Measurements from ENCODE around the gene ZNF680. TPM values are rescaled to one million over a fixed set of nuclear protein-coding genes. Genes with fewer than 3 reads are reported as not detected.

The ZNF680 gene
- total RNA-seq (10 to 100 TPM in 4 of 5 experiments, 1 to 10 TPM in 1; 10.0 to 20.4 (median 12.0) TPM), polyA plus RNA-seq (10 to 100 TPM in 1 of 2 donors, 1 to 10 TPM in 1; 9.1 to 10.3 TPM), total RNA-seq (13.1 reads per million, percentile 41 among the genes with 10 or more reads in this experiment)

DNA sequence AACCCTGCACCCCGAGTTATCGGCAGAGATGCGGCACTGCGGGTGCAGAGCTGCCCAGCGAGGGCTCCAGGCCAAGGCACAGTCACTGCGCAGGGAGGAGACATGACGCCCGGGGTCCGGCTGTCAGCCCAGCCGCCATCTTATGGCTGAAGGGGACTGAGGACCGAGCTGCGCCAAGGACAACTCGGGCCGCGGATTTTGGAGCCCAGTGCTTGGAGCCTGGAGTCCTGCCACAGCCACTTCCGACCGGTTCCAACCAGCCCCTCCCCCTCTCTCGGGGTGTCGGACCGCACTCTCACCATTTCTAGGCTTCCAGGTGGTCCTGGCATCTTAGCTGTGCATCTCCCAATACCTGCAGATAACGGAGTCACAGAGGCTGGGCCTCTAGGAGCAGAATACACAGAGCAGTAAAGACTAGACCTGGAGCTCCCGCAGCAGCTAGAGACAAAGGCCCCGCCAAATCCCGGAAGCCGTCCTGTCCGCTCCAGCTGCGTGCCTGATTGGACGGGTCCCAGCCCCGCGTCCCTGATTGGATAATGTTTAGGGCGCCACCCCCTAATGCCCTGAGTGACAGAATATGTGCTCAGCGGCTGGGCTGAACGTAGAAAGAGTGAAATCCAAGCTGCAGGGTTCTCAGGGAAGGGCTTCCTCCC, at the start of gene ZNF680:
Gene ZNF680 (minus strand): TSS at position 446 of the 653 bp plus-strand sequence. CDS start 117 bp downstream, at position 329.
- H3K9me3 ChIP-seq (ENCODE audit: control insufficient read depth in 2 of 3, low read length in 3 of 3) = peaks cover 0 to 3% (median 0%) of the 10 kb centered on the region in 3 experiments
- H3K36me3 Mint-ChIP-seq = peaks cover 0 to 34% (median 22%) of the 10 kb centered on the region in 5 donors
- H3K36me3 ChIP-seq (ENCODE audit: control insufficient read depth in 2 of 3, insufficient read depth in 3 of 3, low read length in 3 of 3) = peaks cover 0 to 9% (median under 1%) of the 10 kb centered on the region in 3 experiments
- ChIA-PET POLR2A (interaction anchor here (0.5 to 1.8 kb wide), 13 partner anchors 10 to 811 kb away, joined by 3 to 20 read pairs (median 4); partner anchors contain the start of genes ERV3-1, ZNF107, ZNF138 and ZNF736), CTCF (interaction anchor here (1.4 kb wide), 1 partner anchor 255 kb away, joined by 3 read pairs; no protein-coding TSS in a partner anchor)
- no peaks in the 10 kb centered on the region for H3K27me3 Mint-ChIP-seq
- intact Hi-C loops (cut with micrococcal nuclease) = loop anchor here (1.0 to 5.0 kb wide), 14 partner anchors 56 to 810 kb away; partner anchors contain the start of genes ERV3-1 (in 2 of the 2), ZNF107 (in 2 of the 2), ZNF138 (in 2 of the 2) and ZNF273 (in 2 of the 2)
- no peaks in the 10 kb centered on the region for H3K4me1 ChIP-seq (ENCODE audit: control insufficient read depth in 2 of 2, insufficient read depth in 2 of 2, low read length in 2 of 2)
- ATAC-seq (peak; percentile 99), DNase-seq (peak; percentile 64 to 93 (median 88))
- peak within 1 kb of the TSS; percentile 89 to 98 (median 97) for H3K27ac Mint-ChIP-seq
- peak within 1 kb of the TSS; percentile 67 for H3K27ac ChIP-seq (ENCODE audit: low read depth, low read length)
- peaks cover 14 to 41% (median 35%) of the 10 kb centered on the region in 7 donors for H3K4me1 Mint-ChIP-seq
- peak within 1 kb of the TSS; percentile 95 for H3K4me3 ChIP-seq (ENCODE audit: low read length)
- H3K27me3 ChIP-seq (ENCODE audit: control insufficient read depth in 2 of 2, insufficient read depth in 2 of 2, low read length in 2 of 2) = no peaks in the 10 kb centered on the region
- H3K4me3 Mint-ChIP-seq = peak within 1 kb of the TSS; percentile 93 to 100 (median 99)
- H3K9me3 Mint-ChIP-seq = peaks cover 0 to 26% (median 10%) of the 10 kb centered on the region in 11 donors

GRCh38 chr7:64612452-64612851, 49.6 kb upstream of the ZNF680 start:
- DNase-seq = no peak
- Histone ChIP-seq H3K4me3 (ENCODE audit: low read length) (no peak overlapping the region), H3K27me3 (ENCODE audit: control insufficient read depth in 2 of 2, insufficient read depth in 2 of 2, low read length in 2 of 2) (no peaks in the 10 kb centered on the region), H3K36me3 (ENCODE audit: control insufficient read depth in 2 of 3, insufficient read depth in 3 of 3, low read length in 3 of 3) (no peaks in the 10 kb centered on the region), H3K27ac (ENCODE audit: low read depth, low read length) (no peak overlapping the region), H3K4me1 (ENCODE audit: control insufficient read depth in 2 of 2, insufficient read depth in 2 of 2, low read length in 2 of 2) (no peaks in the 10 kb centered on the region), H3K9me3 (ENCODE audit: control insufficient read depth in 2 of 3, low read length in 3 of 3) (no peaks in the 10 kb centered on the region)
- H3K4me3 Mint-ChIP-seq = no peak overlapping the region
- POLR2A ChIA-PET = no interaction called here
- intact Hi-C loops (cut with micrococcal nuclease) = no loop called here
- no peak overlapping the region for H3K27ac Mint-ChIP-seq
- H3K36me3 Mint-ChIP-seq = no peaks in the 10 kb centered on the region
- H3K27me3 Mint-ChIP-seq = no peaks in the 10 kb centered on the region
- CTCF ChIA-PET = interaction anchor here (0.9 kb wide), 1 partner anchor 18 kb away, joined by 4 read pairs; no protein-coding TSS in a partner anchor
- no peaks in the 10 kb centered on the region for H3K4me1 Mint-ChIP-seq
- ATAC-seq = no peak
- H3K9me3 Mint-ChIP-seq = peaks cover 0 to 48% (median 0%) of the 10 kb centered on the region in 11 donors

GRCh38 chr7:64611717-64612116, 48.8 kb upstream of the ZNF680 start:
- no peaks in the 10 kb centered on the region for H3K36me3 ChIP-seq (ENCODE audit: control insufficient read depth in 2 of 3, insufficient read depth in 3 of 3, low read length in 3 of 3)
- no peak overlapping the region for H3K27ac ChIP-seq (ENCODE audit: low read depth, low read length)
- Mint-ChIP-seq H3K4me3 (no peak overlapping the region), H3K27ac (no peak overlapping the region), H3K27me3 (no peaks in the 10 kb centered on the region), H3K9me3 (peaks cover 0 to 44% (median 0%) of the 10 kb centered on the region in 11 donors), H3K4me1 (no peaks in the 10 kb centered on the region), H3K36me3 (no peaks in the 10 kb centered on the region)
- no peaks in the 10 kb centered on the region for H3K27me3 ChIP-seq (ENCODE audit: control insufficient read depth in 2 of 2, insufficient read depth in 2 of 2, low read length in 2 of 2)
- no peak overlapping the region for H3K4me3 ChIP-seq (ENCODE audit: low read length)
- intact Hi-C loops (cut with micrococcal nuclease) = no loop called here
- no peaks in the 10 kb centered on the region for H3K4me1 ChIP-seq (ENCODE audit: control insufficient read depth in 2 of 2, insufficient read depth in 2 of 2, low read length in 2 of 2)
- no peaks in the 10 kb centered on the region for H3K9me3 ChIP-seq (ENCODE audit: control insufficient read depth in 2 of 3, low read length in 3 of 3)
- no peak for DNase-seq
- CTCF ChIA-PET = interaction anchor here (1.0 kb wide), 1 partner anchor 15 kb away, joined by 3 read pairs; no protein-coding TSS in a partner anchor
- peak; percentile 28 for ATAC-seq
- POLR2A ChIA-PET = no interaction called here

DNA sequence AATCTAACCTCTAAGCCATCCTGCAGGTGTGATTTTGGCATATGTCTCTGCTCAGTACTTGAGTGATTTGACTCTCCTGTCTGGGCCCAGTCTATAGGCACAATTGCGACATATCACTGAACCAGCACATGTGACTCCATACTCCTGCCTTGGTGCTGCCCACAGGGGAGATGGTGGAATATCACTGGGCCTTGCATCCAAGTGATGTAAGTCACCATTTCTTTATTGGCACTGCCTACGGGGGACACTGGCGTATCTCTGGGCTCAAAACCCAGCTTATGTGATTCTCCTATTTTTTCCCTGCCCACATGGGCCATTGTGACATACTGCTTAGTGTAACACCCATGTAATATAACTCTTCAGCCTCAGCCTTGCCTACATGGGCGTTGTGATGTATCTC, 48.1 kb upstream of the ZNF680 start:
- POLR2A ChIA-PET = no interaction called here
- Mint-ChIP-seq H3K4me1 (no peaks in the 10 kb centered on the region), H3K27ac (no peak overlapping the region), H3K27me3 (no peaks in the 10 kb centered on the region), H3K9me3 (peaks cover 0 to 37% (median 0%) of the 10 kb centered on the region in 11 donors), H3K4me3 (no peak overlapping the region), H3K36me3 (no peaks in the 10 kb centered on the region)
- H3K4me3 ChIP-seq (ENCODE audit: low read length) = no peak overlapping the region
- CTCF ChIA-PET = interaction anchor here (1.0 kb wide), 1 partner anchor 16 kb away, joined by 3 read pairs; no protein-coding TSS in a partner anchor
- intact Hi-C loops (cut with micrococcal nuclease) = no loop called here
- H3K27me3 ChIP-seq (ENCODE audit: control insufficient read depth in 2 of 2, insufficient read depth in 2 of 2, low read length in 2 of 2) = no peaks in the 10 kb centered on the region
- no peak for ATAC-seq
- DNase-seq = no peak
- no peaks in the 10 kb centered on the region for H3K4me1 ChIP-seq (ENCODE audit: control insufficient read depth in 2 of 2, insufficient read depth in 2 of 2, low read length in 2 of 2)
- H3K36me3 ChIP-seq (ENCODE audit: control insufficient read depth in 2 of 3, insufficient read depth in 3 of 3, low read length in 3 of 3) = no peaks in the 10 kb centered on the region
- no peaks in the 10 kb centered on the region for H3K9me3 ChIP-seq (ENCODE audit: control insufficient read depth in 2 of 3, low read length in 3 of 3)
- H3K27ac ChIP-seq (ENCODE audit: low read depth, low read length) = no peak overlapping the region

DNA sequence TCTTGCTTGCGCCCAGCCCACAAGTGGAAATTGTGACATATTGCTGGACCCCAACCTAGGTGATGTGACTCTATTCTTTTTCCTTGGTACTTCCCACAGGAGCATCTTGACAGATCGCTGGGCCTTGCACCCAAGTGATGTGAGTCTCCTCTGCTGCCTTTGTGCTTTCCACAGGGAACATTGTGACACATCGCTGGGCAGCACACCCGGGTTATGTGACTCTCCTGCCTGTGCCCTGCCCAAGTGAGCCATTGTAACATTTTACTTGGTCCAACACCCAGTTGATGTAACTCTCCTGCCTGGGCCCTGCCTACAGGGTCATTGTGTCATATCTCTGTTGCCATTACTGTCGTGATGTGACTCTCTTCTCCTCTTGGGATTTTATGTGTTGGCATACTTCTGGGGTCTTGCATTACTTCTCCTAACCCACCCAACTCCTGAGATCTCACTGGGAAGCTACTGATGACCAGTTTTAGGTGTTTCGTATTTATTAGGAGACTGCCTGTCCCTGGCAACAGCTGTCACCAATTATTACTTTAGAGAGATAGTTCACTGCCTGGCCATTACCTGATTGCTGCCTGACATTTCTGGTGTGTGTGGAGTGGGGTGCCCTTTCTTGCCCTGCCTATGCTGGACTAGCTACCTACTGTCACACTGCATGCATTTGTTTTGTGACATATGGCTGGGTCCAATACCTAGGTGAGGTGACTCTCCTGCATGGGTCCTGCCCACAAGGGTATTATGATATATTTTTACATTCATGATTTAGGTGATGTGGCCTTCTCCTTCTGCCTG, 45.4 kb upstream of the ZNF680 start:
- Histone ChIP-seq H3K27me3 (ENCODE audit: control insufficient read depth in 2 of 2, insufficient read depth in 2 of 2, low read length in 2 of 2) (no peaks in the 10 kb centered on the region), H3K36me3 (ENCODE audit: control insufficient read depth in 2 of 3, insufficient read depth in 3 of 3, low read length in 3 of 3) (no peaks in the 10 kb centered on the region), H3K9me3 (ENCODE audit: control insufficient read depth in 2 of 3, low read length in 3 of 3) (no peaks in the 10 kb centered on the region), H3K4me1 (ENCODE audit: control insufficient read depth in 2 of 2, insufficient read depth in 2 of 2, low read length in 2 of 2) (no peaks in the 10 kb centered on the region), H3K27ac (ENCODE audit: low read depth, low read length) (no peak overlapping the region), H3K4me3 (ENCODE audit: low read length) (no peak overlapping the region)
- intact Hi-C loops (cut with micrococcal nuclease) = no loop called here
- DNase-seq (no peak), ATAC-seq (no peak)
- Mint-ChIP-seq H3K27me3 (no peaks in the 10 kb centered on the region), H3K27ac (no peak overlapping the region), H3K36me3 (no peaks in the 10 kb centered on the region), H3K9me3 (peaks cover 0 to 48% (median 0%) of the 10 kb centered on the region in 11 donors), H3K4me3 (no peak overlapping the region), H3K4me1 (no peaks in the 10 kb centered on the region)
- ChIA-PET CTCF (no interaction called here), POLR2A (no interaction called here)

GRCh38 chr7:64606385-64606784, 43.5 kb upstream of the ZNF680 start:
- peaks cover 0 to 44% (median 0%) of the 10 kb centered on the region in 11 donors for H3K9me3 Mint-ChIP-seq
- H3K36me3 Mint-ChIP-seq = no peaks in the 10 kb centered on the region
- H3K9me3 ChIP-seq (ENCODE audit: control insufficient read depth in 2 of 3, low read length in 3 of 3) = no peaks in the 10 kb centered on the region
- DNase-seq (no peak), ATAC-seq (no peak)
- H3K4me1 Mint-ChIP-seq = no peaks in the 10 kb centered on the region
- H3K4me1 ChIP-seq (ENCODE audit: control insufficient read depth in 2 of 2, insufficient read depth in 2 of 2, low read length in 2 of 2) = no peaks in the 10 kb centered on the region
- ChIA-PET POLR2A (no interaction called here), CTCF (no interaction called here)
- H3K4me3 ChIP-seq (ENCODE audit: low read length) = no peak overlapping the region
- no peak overlapping the region for H3K4me3 Mint-ChIP-seq
- H3K27me3 Mint-ChIP-seq = no peaks in the 10 kb centered on the region
- H3K36me3 ChIP-seq (ENCODE audit: control insufficient read depth in 2 of 3, insufficient read depth in 3 of 3, low read length in 3 of 3) = no peaks in the 10 kb centered on the region
- intact Hi-C loops (cut with micrococcal nuclease) = no loop called here
- no peaks in the 10 kb centered on the region for H3K27me3 ChIP-seq (ENCODE audit: control insufficient read depth in 2 of 2, insufficient read depth in 2 of 2, low read length in 2 of 2)
- no peak overlapping the region for H3K27ac ChIP-seq (ENCODE audit: low read depth, low read length)
- no peak overlapping the region for H3K27ac Mint-ChIP-seq

Data from naive thymus-derived CD4-positive, alpha-beta T cell (primary cell).